GM12878 (cell line): ENCODE results near the gene IRS2. TPM values are rescaled to one million over a fixed set of nuclear protein-coding genes. Genes with fewer than 3 reads are reported as not detected.

Experiments
- ATAC-seq: fragments of 200-7000 bp; cut with Tn5 transposase; 3 replicates; pipeline ENCODE4 v1.9.1; 2020; ENCODE audit warnings: mild to moderate bottlenecking, moderate library complexity
- BruUV-seq: library from RNA; stranded (reverse); fragments of 400-500 nt; replicated peaks from 2 replicates; lab custom pipeline; 2021; lab: Mats Ljungman, UMichigan
- CTCF ChIA-PET: fragments of 300-600 bp; sonication (Branson Sonifier 250); formaldehyde crosslinking; extraction: SDS; loops from one replicate; lab custom pipeline; 2021; ENCODE audit warnings: inconsistent platforms; lab: Yijun Ruan, JAX
- POLR2A ChIA-PET: fragments of 350-600 bp; formaldehyde crosslinking; extraction: SDS; loops from one replicate; lab custom pipeline; 2021; ENCODE audit warnings: inconsistent platforms; lab: Charles Lee
- RAD21 ChIA-PET: fragments of 300-600 bp; sonication (Branson Sonifier 250); formaldehyde crosslinking; loops from one replicate; lab custom pipeline; 2023; ENCODE audit warnings: antibody characterized with exemption; ENCODE audit not compliant: unreplicated experiment; lab: Charles Lee
- SMC1A ChIA-PET: fragments of 300-600 bp; sonication (Branson Sonifier 250); formaldehyde crosslinking; loops from one replicate; lab custom pipeline; 2023; ENCODE audit not compliant: unreplicated experiment, uncharacterized antibody; lab: Charles Lee
- DNase-seq: peaks from one replicate; pipeline ENCODE4 v3.0.0-alpha.2; 2011; ENCODE audit warnings: low read depth, low spot score
- FAIRE-seq: peaks from 3 replicates; lab custom pipeline; 2011; peaks lifted over from hg19 to GRCh38; lab: Jason Lieb, UNC
- H2AFZ ChIP-seq: 2 replicates; pipeline ENCODE4 v1.6.0; 2011; ENCODE audit warnings: low read depth, low read length, control low read depth; ENCODE audit not compliant: control insufficient read depth
- H3K27ac ChIP-seq: 2 replicates; pipeline ENCODE4 v1.5.1; 2011; ENCODE audit warnings: control low read depth; ENCODE audit not compliant: control insufficient read depth, insufficient read depth
- H3K27me3 ChIP-seq, 2 experiments: replicated peaks in 1 of 2; 2 replicates each; pipeline versions ENCODE4 v1.6.0 to v1.6.1; 2011; ENCODE audit warnings: low read length in 1 of 2; ENCODE audit not compliant: control insufficient read depth in 2 of 2, insufficient read depth in 2 of 2
- H3K36me3 ChIP-seq, 2 experiments: 2 replicates each; pipeline ENCODE4 v1.5.1; 2011; ENCODE audit warnings: low read length in 1 of 2; ENCODE audit not compliant: control insufficient read depth in 2 of 2, insufficient read depth in 2 of 2
- H3K4me1 ChIP-seq: 2 replicates; pipeline ENCODE4 v1.6.1; 2011; ENCODE audit warnings: mild to moderate bottlenecking, low read length, moderate library complexity, mixed read lengths; ENCODE audit not compliant: control insufficient read depth, insufficient read depth
- H3K4me2 ChIP-seq: 2 replicates; pipeline ENCODE4 v1.6.0; 2011; ENCODE audit warnings: control low read depth; ENCODE audit not compliant: control insufficient read depth, insufficient read depth
- H3K4me3 ChIP-seq: fragments of 200-600 bp; sonication (generic); 2 replicates; pipeline ENCODE4 v1.5.1; 2016
- H3K79me2 ChIP-seq: 2 replicates; pipeline ENCODE4 v1.6.0; 2011; ENCODE audit warnings: low read length; ENCODE audit not compliant: control insufficient read depth, insufficient read depth
- H3K9ac ChIP-seq: 2 replicates; pipeline ENCODE4 v1.8.0; 2011; ENCODE audit warnings: low read length, control low read depth, mixed read lengths; ENCODE audit not compliant: control insufficient read depth, insufficient read depth
- H3K9me3 ChIP-seq: replicated peaks from 3 replicates; pipeline ENCODE4 v1.5.1; 2011; ENCODE audit warnings: mild to moderate bottlenecking, low read length; ENCODE audit not compliant: control insufficient read depth, insufficient read depth
- H4K20me1 ChIP-seq: 2 replicates; pipeline ENCODE4 v1.6.0; 2011; ENCODE audit not compliant: control insufficient read depth, insufficient read depth
- EGR1 ChIP-seq, 2 experiments: IDR thresholded peaks; 1 replicate in 1 of 2; 2 replicates in 1 of 2; pipeline ENCODE4 v1.6.1; 2011 to 2012; ENCODE audit warnings: low read depth in 2 of 2, low read length in 2 of 2, borderline replicate concordance in 1 of 2, mild to moderate bottlenecking in 1 of 2, moderate library complexity in 1 of 2
- KDM1A ChIP-seq: fragments of 200-600 bp; sonication (generic); IDR thresholded peaks from 2 replicates; pipeline ENCODE4 v1.6.1; 2016; ENCODE audit warnings: borderline replicate concordance
- STAT1 ChIP-seq: fragments of 450-650 bp; conservative IDR thresholded peaks from 2 replicates; pipeline ENCODE4 v1.6.1; 2014; ENCODE audit warnings: antibody characterized with exemption, mild to moderate bottlenecking
- WGBS: methylation state at CpG from one replicate; pipeline ENCODE4 v1.1.6; 2016; ENCODE audit warnings: low lambda C conversion rate; ENCODE audit not compliant: insufficient replicate concordance, insufficient coverage; ENCODE audit errors: missing lambda C conversion rate; 5-methylcytosine and 5-hydroxymethylcytosine counted together
- in situ Hi-C: fragments of 300-500 bp; cut with MboI; formaldehyde crosslinking; loops from 9 replicates; pipeline ENCODE4 v1.14.3; 2018; ENCODE audit warnings: mixed read lengths
- intact Hi-C: fragments of 100-400 bp; cut with micrococcal nuclease; formaldehyde crosslinking; loops from one replicate; pipeline ENCODE4 v1.14.2; 2022; ENCODE audit not compliant: unreplicated experiment
- polyA plus RNA-seq, 11 experiments: library from polyadenylated mRNA; depleted of rRNA in 4 of 11; unstranded in 6 of 11; stranded (reverse) in 5 of 11; fragments of >200 nt; fragmentation: Nextera tagmentation in 4 of 11; fragmentation: Illumina TruSeq in 1 of 11; extraction: Ambion mirVana in 4 of 11; extraction: Trizol in 1 of 11; gene quantifications; 1 replicate in 1 of 11; 2 replicates in 10 of 11; pipeline versions ENCODE4 v1.2.1 to v1.2.3, GENCODE V29; 2011 to 2016; ENCODE audit warnings: inconsistent platforms in 2 of 11, missing spikeins in 2 of 11, low read depth in 1 of 11
- total RNA-seq, 4 experiments: library from RNA; depleted of rRNA in 3 of 4; stranded (reverse); fragments of >200 nt in 3 of 4; fragmentation: Illumina TruSeq in 1 of 4; extraction: Trizol in 1 of 4; gene quantifications; 2 replicates each; pipeline versions ENCODE4 v1.2.1 to v1.2.3, GENCODE V29; 2013 to 2021
- TF ChIP-seq, protein P1 (sequence below), 3 experiments: IDR thresholded peaks in 2 of 3; conservative IDR thresholded peaks in 1 of 3; 2 replicates each; pipeline ENCODE4 v1.5.1; 2011; ENCODE audit warnings: low read depth in 3 of 3, low read length in 3 of 3, mild to moderate bottlenecking in 3 of 3, control low read depth in 2 of 3, moderate library complexity in 2 of 3, inconsistent platforms in 1 of 3, mixed read lengths in 1 of 3; ENCODE audit not compliant: control insufficient read depth in 2 of 3, insufficient read depth in 1 of 3; ENCODE audit errors: extremely low read depth in 1 of 3

IRS2 gene
- total and polyA plus RNA-seq, 10 of the 15 experiments (the other 5 are each of a cell fraction or from before 2014, with no cell fraction given), result 0.01 to 0.31 (median 0.07) TPM; not detected in 6

- ChIA-PET SMC1A (no interaction called here), CTCF (interaction anchor here (0.7 kb wide), 1 partner anchor 809 kb away, joined by 3 read pairs; no protein-coding TSS in a partner anchor), POLR2A (no interaction called here), RAD21 (no interaction called here)
- peak; percentile 56; the same call in 2 of the 3 replicates for ATAC-seq
- no peak overlapping the region for H3K4me3 ChIP-seq
- in situ Hi-C loops, result no loop called here
- H3K4me1 ChIP-seq, result no peaks in the 10 kb centered on the region
- peaks cover 0 to 4% of the 10 kb centered on the region in 2 experiments; a peak in 1 of 4 replicates for H3K27me3 ChIP-seq
- H3K27ac ChIP-seq, result no peak overlapping the region
- no peaks in the 10 kb centered on the region for H4K20me1 ChIP-seq
- H3K36me3 ChIP-seq, result no peaks in the 10 kb centered on the region
- intact Hi-C loops, result no loop called here
- no peaks in the 10 kb centered on the region for H3K9me3 ChIP-seq
- TF ChIP-seq STAT1 (no peak), KDM1A (no peak), EGR1 (IDR thresholded peaks at IDR 0.05; ENCODE audit: borderline replicate concordance in 1 of 2, low read depth in 2 of 2, low read length in 2 of 2) (no peak)
- TF ChIP-seq, protein P1, sequence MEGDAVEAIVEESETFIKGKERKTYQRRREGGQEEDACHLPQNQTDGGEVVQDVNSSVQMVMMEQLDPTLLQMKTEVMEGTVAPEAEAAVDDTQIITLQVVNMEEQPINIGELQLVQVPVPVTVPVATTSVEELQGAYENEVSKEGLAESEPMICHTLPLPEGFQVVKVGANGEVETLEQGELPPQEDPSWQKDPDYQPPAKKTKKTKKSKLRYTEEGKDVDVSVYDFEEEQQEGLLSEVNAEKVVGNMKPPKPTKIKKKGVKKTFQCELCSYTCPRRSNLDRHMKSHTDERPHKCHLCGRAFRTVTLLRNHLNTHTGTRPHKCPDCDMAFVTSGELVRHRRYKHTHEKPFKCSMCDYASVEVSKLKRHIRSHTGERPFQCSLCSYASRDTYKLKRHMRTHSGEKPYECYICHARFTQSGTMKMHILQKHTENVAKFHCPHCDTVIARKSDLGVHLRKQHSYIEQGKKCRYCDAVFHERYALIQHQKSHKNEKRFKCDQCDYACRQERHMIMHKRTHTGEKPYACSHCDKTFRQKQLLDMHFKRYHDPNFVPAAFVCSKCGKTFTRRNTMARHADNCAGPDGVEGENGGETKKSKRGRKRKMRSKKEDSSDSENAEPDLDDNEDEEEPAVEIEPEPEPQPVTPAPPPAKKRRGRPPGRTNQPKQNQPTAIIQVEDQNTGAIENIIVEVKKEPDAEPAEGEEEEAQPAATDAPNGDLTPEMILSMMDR (IDR thresholded peaks at IDR 0.05 in 2 of 3, conservative IDR thresholded peaks at IDR 0.05 in 1 of 3; ENCODE audit: control insufficient read depth in 2 of 3, extremely low read depth in 1 of 3, insufficient read depth in 1 of 3, low read depth in 3 of 3, low read length in 3 of 3), result peak in 1 of 3 experiments; percentile 8; a peak in 1 of 6 replicates
- no peak for FAIRE-seq
- H3K4me2 ChIP-seq, result no peak overlapping the region
- DNase-seq, result no peak
- 17% methylated on average over 10 of the region's 10 CpGs for whole genome bisulfite sequencing
- no peak overlapping the region for H2AFZ ChIP-seq
- BruUV-seq, result no TSS peak
- H3K9ac ChIP-seq, result no peak overlapping the region
- no peaks in the 10 kb centered on the region for H3K79me2 ChIP-seq
Measured at GRCh38 chr13:109764470-109765291, 21.7 kb downstream of the IRS2 start.
